ENCODE data around the gene AUTS2.

Gene AUTS2

DNA sequence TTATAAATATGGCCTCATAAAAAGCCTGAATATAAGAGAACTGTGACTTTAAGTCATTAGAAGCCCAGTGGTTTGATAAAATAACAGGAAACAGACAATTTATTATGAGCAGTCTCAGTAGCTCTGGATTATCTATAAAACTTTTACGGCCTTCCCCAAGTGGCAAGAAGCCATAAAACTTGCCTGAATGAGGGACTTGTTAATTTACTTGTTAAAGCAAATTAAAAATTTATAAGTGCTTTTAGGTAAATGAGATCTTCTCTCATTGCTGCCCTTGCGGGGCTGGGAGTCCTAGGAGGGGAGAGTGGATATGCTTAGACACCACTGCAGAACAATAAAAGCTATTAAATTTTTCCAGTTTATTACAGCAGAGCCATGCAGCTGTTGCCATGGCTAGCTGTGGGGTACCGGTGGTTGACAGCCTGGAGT is 499.9 kb downstream of the AUTS2 start:
- no peak for DNase-seq

- peak in 1 of 2 experiments; percentile 9 for DNase-seq
Observed at GRCh38 chr7:70098905-70099672, 500.8 kb downstream of the AUTS2 start.

- DNase-seq: peak in 1 of 2 experiments; percentile 12
Observed at GRCh38 chr7:70104243-70104642, 506.0 kb downstream of the AUTS2 start.

DNA sequence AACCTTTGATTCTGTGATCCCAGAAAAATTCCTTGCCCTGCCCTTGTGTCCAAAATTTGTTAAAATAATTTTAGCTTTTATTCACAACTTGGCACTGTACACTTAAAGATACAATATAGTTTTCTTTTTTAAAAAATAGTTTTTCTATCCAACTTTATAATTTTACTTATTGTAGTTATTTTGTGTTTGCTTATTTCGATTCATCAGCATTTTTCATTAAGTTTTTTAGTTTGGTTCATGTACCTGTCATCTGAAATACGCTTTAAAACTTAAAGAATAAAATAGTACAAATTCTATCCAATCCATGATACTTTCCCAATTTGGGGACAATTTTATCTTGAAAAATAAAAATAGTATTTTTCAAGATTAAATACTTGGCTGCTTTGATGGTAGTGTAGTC is 514.8 kb downstream of the AUTS2 start:
- DNase-seq: no peak

GRCh38 chr7:70113536-70113935 is 515.3 kb downstream of the AUTS2 start:
- no peak for DNase-seq

GRCh38 chr7:70114806-70115205 is 516.5 kb downstream of the AUTS2 start:
- DNase-seq: no peak

- no peak for DNase-seq
Observed at GRCh38 chr7:70116244-70116643, 518.0 kb downstream of the AUTS2 start.

DNA sequence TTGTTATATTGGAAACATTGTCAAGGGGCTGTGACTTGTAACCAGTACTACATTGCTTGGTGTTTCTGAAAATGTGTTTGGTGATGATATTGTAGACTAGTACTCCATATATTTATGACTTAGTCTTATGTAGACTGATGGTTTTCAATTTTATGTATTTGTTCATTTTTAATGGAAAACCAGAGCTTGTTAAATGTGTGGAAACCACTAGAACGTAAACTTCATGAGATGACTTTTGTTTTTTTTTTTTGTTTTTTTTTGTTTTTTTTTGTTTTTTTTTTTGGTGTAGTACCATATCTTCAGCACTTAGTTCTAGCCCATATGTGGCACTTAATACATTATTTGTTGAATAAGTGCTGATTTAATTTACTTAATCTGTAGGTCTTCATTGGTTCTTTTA is 518.6 kb downstream of the AUTS2 start:
- DNase-seq: no peak

DNA sequence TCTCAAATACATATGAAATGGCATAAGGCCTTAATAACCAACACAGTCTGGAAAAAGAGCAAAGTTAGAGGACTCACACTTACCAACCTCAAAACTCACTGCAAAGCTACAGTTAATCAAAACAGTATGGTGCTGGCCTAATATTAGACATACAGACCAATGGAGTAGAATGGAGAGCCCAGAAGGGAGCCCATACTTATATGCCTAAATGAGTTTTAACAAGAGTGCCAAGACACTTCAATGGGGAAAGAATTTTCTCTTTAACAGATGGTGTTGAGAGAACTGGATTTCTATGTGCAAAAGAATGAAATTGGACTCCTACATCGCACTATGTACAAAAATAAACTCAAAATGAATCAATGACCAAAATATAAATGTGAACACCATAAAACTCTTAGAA is 522.6 kb downstream of the AUTS2 start:
- no peak for DNase-seq

DNA sequence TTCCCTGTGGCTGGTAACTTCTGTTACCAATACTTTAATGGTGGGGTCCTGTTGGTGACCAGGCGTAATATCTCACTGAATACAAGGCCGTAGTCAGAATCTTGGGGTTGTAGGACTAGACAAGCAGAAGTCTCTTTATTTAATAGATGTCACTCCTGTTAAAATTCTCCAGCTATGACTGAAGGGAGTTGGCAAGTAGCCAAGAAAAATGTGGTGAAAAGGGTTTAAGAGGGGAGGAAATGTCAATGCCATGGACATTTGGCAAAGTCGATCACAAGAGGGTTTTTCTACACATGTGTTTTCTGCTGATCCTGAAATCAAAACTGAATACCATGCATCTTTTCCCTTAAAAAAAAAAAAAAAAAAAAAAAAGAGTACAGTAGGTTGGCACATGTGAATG is 533.5 kb downstream of the AUTS2 start:
- DNase-seq: peak in 1 of 2 experiments; percentile 25

DNA sequence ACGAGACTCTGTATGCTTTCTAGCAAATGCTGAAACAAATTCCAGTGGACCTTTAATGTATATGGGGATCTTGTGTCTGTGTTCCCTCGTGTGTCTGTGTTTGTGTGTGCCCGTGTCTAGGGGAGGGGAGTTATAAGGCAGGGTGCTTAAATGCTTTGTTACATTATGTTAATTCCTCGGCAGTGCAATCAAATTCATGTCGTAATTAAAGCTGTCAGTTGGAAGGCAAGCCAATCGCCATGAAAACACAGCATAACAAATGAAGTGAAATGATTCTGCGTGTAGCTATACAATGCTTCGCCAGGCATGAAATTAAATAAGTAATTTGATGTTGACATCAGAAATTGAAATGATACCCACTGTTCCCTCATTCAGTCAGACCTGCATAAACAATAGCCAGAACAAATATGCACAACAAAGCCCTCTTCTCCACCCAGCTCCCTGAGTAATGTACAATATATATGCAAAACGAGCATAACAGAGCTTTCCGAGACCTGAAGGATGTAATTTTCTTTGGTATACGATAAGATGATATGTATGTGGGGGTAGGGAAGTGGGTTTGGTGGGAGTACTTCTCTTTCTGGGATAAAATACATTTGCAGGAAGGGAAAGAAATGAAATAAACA is 534.1 kb downstream of the AUTS2 start:
- no peak for DNase-seq

GRCh38 chr7:70132852-70133690 is 534.8 kb downstream of the AUTS2 start:
- DNase-seq: no peak

DNA sequence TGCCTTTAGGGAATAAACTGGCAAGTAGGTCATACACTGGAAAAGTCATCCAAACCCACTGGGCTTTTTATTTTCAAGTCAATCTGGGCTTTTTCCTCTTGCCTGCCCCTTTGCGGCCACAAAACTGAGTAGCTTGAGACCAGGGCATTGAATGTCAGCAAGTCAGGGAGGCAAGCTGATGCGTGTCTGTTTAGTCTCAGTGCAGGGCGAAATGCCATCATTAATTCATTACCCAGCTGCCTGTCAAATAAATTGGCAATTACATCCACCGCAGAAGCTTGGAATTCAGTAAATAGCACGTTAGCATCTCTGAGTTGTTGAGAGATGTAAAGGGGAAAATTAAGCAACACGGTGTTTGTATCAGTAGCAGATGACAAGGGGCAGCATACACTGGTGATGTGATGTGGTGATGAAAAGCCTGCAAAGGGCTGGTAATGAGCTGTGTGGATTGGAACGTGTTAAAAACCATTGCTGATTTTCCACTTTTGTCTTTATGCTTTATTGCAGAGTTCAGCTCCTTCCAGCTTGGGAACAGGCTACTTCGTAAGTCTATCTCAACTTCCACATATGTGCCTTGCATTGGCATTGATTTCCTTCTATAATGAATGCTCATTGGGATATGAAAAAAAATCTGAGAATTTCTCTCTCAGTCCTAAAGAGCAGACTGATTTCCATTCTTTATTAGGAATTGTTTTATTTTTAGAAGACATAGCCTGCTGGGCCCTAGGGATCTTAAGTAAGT is 535.9 kb downstream of the AUTS2 start:
- peak; percentile 53 to 75 for DNase-seq

DNA sequence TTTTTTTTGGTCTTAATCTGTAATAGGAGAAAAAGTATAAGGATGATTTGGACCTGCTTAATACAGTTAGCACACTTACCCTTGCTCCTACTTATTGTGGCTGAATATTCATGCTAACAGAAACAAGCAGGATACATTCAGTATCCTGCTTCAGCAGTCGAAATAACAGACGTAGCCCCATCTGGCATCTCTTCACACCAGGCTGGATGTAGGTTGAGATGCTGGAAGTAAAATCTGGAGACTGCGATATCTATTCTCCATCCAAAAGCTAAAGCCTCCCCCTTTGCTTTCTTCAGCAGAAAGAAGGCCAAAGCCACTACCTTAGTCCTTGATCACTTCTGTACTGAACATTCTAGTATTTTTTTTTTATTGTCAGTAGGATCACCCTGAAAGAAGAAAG is 537.4 kb downstream of the AUTS2 start:
- peak in 1 of 2 experiments; percentile 52 for DNase-seq

GRCh38 chr7:70137126-70137525 is 538.9 kb downstream of the AUTS2 start:
- DNase-seq: no peak

DNA sequence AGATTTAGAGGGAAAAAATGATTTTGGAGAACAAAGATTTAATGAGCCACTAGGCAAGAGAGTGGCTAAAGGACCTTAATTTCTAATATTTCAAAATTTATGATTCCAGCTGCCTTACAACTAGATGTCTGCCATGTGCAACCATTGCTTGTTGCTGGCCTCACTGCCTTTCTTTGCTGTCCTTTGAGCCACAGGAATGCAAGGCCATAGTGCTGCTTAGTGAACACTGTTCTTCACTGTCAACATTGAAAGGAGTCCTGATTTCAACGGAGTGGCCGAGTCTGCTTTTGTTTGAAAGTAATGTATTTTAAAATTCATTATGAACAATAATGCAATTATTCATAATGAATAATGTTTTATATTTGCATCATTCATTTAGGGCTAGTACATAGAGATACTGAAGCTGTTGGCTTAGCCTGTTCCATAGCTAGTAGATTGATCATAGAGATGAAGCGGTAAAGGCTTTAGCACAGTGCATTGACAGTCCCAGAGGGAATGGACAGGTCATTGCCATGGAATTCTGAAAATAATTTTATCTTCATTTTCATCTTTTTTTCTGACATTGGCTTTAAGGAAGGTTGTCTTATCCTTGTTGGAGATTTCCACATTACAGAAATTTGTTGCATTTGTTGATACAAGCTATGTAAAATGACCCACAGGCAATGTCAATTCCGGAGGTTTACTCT is 544.1 kb downstream of the AUTS2 start:
- DNase-seq: no peak

DNA sequence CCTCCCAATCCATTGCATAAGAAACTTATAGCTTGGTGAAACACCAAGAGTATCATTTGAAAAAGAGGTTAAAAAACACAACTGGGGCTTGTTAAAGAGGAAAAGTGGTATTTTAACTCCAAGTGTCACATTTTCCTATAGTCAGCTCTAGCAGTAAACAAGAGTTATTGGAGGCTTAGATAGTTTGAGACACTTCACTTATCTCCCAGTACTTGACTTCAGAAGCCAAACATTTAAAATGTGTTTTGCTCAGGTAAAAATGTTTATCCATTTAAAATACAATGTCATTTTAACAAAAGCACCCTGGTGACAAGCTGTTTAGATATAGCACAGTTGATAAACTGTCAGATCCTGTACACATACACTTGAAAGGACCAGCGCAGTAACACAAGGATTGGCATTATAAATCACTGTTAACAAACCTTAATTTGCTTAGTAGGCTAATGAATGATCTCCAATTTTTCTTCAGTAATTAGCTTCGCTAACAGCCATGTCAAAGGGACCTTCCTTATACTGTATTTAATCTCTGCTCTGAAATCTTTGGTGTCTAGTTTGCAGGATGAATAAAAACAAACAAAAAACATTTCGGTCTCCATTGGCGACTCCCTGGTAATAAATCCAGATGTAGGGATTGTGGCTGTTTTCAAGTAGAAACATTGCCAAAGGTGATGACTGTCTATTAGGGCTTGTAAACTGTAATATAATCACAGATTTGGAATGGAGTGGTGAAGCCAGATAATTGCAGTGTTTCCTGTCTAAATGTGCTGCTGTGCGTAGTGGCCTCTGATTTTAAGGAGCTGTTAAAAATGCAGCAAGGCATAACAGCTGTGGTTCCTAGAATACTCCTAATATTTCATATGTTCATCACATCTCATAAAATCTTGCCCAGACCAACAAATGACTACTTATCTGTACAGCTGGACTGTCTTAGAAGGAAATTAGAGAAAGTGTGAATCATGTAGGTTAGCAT is 545.1 kb downstream of the AUTS2 start:
- no peak for DNase-seq

DNA sequence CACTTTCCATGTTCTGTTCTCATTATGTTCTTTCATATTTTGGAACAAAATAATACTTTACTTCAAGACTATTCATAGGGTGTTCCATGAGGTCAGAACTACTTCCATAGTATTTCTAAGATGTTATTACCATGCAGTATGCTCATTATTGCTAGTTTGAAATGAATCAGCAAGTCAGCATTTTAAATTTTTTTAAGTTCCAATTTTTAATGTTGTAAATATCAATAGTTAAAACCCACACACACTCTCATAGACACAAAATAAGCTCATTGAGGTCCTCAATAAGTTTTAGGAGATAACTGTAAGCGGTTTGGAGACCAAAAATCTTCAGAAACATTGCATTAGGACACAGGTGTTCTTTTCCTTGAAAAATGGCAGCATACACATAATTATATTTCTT is 550.7 kb downstream of the AUTS2 start:
- no peak for DNase-seq

- DNase-seq: no peak
Observed at GRCh38 chr7:70152313-70152712, 554.0 kb downstream of the AUTS2 start.

- DNase-seq: no peak
Observed at GRCh38 chr7:70153933-70154332, 555.7 kb downstream of the AUTS2 start.
